ENCODE measurements around the gene FSCN2. TPM values are rescaled to one million over a fixed set of nuclear protein-coding genes. Genes with fewer than 3 reads are reported as not detected.

FSCN2 gene
- total RNA-seq, 1 experiment from 2014 or later: 1.4 TPM

DNA sequence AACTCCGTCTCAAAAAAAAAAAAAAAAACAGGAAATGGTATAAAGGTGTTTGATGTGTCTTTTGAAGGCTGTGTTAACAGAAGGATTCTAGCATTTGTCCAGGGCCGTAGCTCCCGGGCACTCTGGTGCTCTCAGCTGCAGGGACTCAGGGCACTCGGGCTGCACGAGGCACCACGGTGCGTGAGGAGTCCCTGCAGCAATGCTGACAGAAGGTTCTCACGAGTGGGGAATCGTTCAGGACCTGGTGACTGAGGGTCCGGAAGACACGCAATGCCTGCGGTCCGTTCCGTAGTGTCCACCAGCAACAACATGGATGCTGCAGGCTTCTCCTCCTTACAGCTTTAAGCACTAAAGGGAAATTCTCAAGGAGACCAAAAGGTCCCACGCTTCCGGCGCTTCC is 36.6 kb downstream of the FSCN2 start:
- in situ Hi-C loops (cut with HindIII; ENCODE audit: low sequenced_read_pairs): no loop called here
- no peak for DNase-seq (ENCODE audit: low spot score)

DNA sequence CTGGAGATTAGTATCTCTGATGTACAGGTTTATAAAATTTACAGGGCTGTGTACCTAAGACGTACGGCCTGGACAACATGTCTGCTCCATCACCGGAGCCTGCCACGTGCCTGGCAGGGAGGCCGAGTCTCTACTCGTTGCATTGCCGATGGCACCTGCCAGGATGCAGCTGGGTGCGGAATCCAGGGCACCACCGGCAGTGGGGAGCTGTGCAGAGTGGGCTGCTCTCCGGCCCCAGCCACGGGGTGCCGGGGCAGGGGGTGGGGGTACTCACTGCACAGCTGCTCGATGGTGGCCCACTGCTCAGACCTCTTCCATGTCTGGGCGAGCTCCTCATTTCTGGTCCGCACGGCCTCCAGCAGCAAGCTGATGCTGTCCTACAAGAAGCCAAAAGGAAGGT is 37.1 kb downstream of the FSCN2 start:
- in situ Hi-C loops (cut with HindIII; ENCODE audit: low sequenced_read_pairs): no loop called here
- no peak for DNase-seq (ENCODE audit: low spot score)

DNA sequence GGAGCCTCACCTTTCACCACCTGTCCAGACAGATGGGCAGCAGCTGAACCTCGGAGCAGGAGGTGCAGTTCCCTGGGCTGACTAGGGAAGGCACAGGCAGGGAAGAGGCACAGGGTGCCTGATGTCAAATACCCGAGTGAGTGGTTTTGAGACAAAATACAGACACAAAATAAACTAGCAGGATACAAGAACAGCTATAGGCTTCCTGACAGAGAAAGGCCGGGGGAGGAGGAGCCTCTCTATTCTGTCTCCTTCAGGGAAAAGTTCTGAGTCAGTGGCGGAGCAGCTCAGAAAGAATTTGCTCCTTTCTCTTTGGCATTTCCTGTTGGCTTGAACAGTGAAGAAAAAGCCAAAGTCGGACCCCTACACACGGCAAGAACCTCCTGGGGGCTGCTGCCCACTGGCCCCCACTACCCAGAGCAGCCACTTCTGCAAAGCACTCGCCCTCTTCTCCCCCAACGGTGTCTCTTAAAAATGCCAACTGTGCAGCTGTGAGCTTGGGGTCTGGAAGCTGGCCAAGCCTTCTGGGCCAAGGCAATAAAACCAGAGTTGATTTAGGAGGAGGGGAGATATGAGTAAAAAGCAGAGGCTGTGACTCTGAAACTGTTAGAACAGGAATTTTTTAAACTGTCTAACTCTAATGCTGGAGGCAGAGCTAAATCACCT is 38.4 kb downstream of the FSCN2 start:
- in situ Hi-C loops (cut with HindIII; ENCODE audit: low sequenced_read_pairs): no loop called here
- peak; percentile 84 for DNase-seq (ENCODE audit: low spot score)

DNA sequence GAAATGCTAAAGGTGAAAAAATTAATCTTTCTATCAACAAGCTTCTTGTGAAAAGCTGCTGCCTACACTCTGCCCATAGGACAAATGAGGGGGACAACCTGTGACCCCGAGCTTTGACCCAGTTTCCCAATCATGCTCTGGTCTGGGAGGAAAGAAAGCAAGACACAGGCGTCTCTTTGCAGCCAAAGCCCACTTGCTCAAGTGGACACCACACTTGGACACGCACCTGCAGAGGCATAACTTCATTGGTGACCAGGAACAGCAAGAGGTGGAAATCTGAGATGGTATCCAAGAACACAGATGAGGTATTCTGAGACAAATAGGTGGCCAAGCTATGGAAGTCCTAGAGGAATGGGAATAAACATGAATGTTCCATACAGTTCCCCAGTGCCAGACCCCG is 39.0 kb downstream of the FSCN2 start:
- DNase-seq (ENCODE audit: low spot score): no peak
- in situ Hi-C loops (cut with HindIII; ENCODE audit: low sequenced_read_pairs): no loop called here

DNA sequence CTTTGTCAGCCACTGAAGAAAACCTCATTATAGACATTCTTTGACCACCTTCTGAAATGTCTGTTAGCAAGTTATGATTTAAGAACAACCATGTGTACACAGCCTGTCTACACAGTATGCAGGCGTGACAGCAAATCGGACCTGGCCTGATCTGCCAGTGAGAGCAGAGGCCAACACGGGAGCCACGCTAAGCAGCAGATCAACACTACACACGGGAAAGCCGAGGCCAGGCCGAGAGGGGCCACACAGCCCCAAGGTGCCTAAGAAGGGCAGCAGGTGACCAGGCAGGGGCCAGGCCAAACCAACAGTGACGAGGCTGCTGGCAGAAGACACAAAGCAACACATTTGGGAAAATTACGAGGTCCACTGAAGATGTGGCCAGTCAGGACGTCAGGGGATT is 40.2 kb downstream of the FSCN2 start:
- DNase-seq (ENCODE audit: low spot score): no peak
- in situ Hi-C loops (cut with HindIII; ENCODE audit: low sequenced_read_pairs): no loop called here

DNA sequence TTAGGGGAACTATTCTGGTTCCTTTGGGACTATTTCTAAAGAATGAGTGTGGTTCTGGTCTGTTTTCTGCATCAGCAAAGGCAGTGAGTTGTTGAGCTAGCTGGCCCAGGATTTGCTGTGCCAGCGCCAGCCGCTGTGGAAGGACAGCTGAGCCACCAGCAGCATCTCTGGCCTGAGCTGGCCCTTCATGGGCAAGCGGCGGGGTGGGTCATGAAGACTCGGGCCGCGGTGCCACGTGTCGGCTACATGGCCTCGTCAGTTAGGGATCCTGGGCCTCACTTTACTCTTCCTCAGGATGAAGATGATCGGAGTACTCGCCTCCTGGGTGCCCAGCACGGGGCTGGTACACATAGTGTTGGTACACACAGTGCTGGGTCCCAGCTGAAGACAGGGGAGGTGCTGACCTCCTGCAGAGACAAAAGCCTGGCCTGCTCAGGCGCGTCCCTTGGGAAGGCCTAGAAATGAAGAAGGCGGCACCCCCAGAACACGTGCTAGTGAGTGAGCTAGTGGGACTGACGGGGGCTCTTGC is 41.9 kb downstream of the FSCN2 start:
- in situ Hi-C loops (cut with HindIII; ENCODE audit: low sequenced_read_pairs): no loop called here
- no peak for DNase-seq (ENCODE audit: low spot score)

DNA sequence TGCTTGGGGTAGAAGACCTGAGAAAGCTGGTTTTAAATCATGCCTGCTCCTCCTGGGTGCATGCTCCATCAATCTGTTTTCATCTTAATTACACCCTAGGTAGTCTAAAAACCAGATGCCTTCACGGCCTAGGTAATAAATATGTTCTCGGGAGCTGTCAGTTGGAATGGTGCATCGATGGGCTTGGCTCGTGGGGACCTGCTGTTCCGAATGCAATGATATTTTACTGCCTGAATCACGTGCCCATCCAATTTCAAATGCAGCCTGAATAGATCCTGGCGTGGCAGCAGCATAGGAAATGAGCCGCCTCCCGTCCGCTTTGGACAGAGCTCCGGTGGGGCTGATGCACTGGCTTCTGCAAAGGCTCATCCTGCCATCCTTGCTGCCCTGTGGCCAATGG is 42.8 kb downstream of the FSCN2 start:
- in situ Hi-C loops (cut with HindIII; ENCODE audit: low sequenced_read_pairs): no loop called here
- DNase-seq (ENCODE audit: low spot score): no peak

DNA sequence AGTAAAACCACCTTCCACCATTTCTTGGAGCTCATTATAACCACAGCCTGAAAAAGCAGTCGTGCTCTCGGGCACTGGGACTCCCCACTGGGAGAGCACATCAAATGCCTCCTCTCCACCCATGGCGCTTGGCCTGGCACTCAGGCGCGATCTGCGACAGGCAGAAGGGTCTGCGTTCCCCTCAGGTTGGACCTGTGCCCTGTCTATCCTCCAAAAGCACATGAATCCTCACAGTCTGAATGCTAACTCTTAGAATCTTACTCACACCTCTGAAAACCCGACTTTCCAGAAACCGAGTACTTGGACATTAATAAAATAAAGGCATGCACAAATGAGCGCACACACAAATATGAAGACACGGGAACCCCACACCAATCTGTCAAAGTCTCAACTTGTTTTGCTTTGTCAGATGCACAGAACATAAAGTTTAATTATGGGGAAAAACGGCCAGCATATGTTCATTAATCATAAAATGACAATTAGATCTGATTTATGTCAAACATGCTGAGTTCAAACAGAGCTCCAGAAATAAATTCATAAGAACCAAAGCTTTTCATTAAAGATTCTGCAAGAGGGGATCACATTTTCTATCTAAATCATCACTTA is 44.5 kb downstream of the FSCN2 start:
- DNase-seq (ENCODE audit: low spot score): peak; percentile 44
- in situ Hi-C loops (cut with HindIII; ENCODE audit: low sequenced_read_pairs): no loop called here

DNA sequence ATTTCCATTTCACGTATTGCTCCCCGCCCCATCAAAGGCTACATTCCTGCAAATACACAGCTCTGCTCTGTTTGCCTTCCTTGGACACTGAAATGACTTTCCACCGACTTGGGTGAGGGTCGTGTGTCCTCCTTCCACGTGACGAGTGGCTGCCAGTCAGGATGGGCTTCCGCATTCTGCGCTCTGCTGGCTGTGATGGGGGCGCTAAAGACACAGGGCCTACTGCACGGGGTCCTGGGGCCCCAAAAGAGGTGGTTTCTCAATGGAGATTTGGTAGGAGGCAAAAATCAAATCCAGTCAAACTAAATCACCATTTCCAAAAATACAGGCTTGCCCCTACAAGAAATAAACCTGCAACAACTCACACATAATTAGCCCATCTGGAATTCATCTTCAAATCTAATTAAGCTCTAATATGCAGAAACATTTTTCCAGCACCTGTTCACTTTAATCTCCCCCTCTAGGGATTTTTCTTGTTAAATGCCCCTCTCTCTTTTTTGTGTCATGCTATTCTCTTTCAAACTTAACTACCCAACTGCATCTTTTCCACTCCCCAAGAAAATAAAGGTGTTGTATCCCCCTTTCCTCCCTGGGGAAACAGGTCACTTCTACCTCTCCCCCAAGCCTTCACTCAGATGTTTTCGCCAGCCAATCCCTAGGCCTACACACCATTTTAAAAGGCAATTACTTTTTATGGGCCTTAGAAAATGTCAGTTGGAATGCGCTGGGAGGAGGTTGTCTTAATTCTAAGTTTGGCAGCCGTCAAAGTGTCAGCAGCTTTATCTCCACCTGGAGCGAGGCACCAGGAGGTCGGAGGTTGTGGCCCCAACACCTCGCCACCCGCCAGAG is 45.8 kb downstream of the FSCN2 start:
- DNase-seq (ENCODE audit: low spot score): no peak
- in situ Hi-C loops (cut with HindIII; ENCODE audit: low sequenced_read_pairs): no loop called here

DNA sequence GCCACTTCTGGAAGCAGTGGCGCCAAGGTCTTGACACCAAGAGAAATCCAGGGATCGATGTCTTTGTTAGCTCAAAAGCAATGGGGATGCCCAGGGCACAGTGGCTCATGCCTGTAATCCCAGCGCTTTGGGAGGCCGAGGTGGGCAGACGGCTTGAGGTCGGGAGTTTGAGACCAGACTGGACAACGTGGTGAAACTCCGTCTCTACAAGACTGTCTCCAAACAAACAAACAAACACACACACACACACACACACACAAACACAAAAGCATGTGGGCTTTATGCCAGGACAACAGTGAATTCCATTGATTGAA is 46.4 kb downstream of the FSCN2 start:
- in situ Hi-C loops (cut with HindIII; ENCODE audit: low sequenced_read_pairs): no loop called here
- DNase-seq (ENCODE audit: low spot score): no peak

DNA sequence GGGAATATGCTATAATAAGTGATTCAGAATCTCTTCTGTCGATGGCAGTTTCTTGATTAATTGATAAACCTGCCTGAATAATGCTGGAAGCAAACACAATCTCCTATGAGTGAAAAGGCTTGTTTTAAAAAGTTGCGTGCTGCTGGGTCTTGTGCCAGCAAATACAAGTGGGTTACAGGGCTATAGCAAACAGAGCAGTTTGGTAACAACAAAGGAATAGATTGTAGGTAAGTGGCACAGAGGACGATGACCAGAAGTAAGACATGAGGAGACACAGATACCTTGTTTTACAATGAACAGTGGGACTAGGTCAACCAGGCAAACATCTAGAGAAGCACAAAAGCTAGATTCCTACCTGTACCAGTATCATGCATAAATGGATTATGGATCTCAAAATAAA is 47.7 kb downstream of the FSCN2 start:
- in situ Hi-C loops (cut with HindIII; ENCODE audit: low sequenced_read_pairs): no loop called here

DNA sequence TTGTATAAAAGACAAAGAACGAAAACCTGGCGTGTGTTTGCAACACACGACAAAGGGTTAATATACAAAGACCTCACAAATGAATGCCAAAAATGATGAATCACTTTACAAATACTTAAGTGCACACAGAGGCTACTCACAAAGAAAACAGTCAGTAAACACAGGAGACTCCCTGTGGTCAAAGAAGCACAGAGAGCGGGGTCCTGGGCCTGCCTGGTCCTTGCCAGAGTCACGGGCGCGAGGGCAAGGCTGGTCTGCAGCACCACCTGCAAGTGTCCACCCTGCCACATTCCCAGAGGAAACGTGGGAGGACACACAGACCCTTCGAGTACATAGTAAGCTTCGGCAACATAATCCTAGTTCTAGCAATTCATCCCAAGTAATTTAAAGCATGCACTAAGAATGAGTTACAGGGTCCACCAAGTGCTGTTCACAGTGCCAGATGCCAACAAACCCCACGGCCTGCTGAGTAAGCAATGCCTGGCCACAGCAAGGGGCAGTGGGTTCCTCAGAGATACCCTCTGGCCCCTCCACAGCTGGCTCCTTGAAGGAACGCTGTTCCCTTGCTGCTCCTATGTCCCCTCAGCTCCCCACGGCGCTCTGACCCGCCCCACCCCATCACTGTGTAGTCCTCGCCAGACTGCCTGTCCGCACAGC is 48.6 kb downstream of the FSCN2 start:
- in situ Hi-C loops (cut with HindIII; ENCODE audit: low sequenced_read_pairs): no loop called here
- no peak for DNase-seq (ENCODE audit: low spot score)

More for the DNA sequence above, 47.7 kb downstream of the FSCN2 start:
- no peak for DNase-seq (ENCODE audit: low spot score)

DNA sequence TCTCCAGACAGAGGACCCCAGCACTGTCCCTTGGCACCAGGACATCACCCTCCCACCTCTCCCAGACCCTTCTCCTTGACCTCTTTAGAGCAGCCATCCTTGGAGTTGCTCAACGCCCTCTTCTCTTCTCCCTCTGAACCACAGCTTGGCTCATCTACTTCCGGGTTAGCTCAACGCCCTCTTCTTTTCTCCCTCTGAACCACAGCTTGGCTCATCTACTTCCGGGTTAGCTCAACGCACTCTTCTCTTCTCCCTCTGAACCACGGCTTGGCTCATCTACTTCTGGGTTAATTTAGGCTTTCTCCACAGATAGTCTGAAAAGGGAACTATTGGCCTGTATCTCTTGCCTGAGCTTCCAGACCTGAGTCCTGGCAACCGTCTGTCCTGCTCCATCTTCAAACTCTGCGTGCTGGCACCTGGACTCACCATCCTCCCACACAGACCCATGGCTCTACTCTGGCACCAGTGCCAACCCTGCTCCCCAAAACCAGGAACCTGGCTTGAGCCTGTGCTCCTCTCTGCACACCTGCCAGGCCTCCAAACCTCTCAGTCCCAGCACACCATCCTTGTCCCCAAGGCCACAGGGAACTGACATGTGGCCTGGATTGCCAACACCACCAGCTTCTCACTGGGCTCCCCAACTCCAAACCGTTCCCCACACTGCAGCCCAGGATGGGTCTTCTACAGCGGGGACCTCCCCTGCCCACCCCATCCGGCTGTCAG is 49.3 kb downstream of the FSCN2 start:
- in situ Hi-C loops (cut with HindIII; ENCODE audit: low sequenced_read_pairs): no loop called here
- DNase-seq (ENCODE audit: low spot score): no peak

DNA sequence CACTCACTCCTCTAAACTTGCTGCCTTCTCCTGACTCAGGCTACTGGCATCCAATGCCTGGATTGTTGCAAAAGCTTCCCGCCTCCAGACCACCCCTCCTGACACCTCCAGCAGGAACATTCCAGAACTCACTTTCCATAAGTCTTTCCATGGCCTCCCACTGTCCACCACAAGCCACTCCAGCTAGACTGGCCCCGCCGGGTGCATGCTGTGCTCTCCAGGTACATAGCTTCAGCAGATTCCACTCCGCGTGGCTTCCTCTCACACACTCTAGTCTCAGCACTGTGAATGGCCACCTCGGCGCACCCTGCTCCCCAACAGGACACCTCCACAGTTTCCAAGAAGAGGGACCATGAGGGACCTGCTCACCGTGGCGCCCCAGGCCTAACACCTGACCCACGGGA is 49.9 kb downstream of the FSCN2 start:
- in situ Hi-C loops (cut with HindIII; ENCODE audit: low sequenced_read_pairs): no loop called here
- DNase-seq (ENCODE audit: low spot score): no peak

DNA sequence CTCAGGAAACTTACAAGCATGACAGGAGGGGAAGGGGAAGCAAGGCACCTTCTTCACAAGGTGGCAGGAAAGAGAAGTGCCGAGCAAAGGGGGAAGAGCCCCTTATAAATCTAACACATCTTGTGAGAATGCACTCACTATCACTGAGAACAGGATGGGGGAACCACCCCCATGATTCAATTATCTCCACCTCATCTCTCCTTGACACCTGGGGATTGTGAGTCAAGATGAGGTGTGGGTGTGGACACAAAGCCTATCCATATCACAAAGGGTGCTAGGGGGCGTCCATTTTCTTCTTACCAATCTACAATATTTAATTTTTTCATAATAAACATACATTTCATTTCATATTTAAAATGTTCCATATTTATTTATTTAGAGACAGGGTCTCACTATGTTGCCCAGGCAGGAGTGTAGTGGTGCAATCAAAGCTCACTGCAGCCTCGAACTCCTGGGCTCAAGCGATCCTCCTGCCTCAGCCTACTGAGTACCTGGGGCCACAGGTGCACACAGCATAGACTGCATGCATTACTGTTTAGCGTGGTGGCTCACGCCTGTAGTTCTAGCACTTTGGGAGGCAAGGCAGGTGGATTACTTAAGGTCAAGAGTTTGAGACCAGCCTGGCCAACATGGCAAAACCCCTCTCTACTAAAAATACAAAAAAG is 50.5 kb downstream of the FSCN2 start:
- no peak for DNase-seq (ENCODE audit: low spot score)
- in situ Hi-C loops (cut with HindIII; ENCODE audit: low sequenced_read_pairs): no loop called here

DNA sequence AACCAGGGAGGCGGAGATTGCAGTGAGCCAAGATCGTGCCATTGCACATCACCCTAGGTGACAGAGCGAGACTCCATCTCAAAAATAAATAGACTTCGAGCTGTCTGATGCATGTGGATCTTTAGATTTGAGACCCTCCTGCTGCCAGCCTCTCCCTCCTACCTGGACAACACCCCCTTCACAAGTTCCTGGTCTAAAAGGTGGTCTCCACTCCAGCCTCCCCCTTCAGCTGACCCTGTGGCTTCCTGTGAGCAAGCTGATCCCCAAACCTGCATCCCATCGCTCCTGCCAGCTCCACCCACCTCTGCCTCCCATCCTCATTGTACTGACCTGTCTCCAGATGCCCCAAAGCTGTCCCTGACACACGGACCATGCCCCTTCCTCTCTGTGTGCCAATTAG is 51.1 kb downstream of the FSCN2 start:
- DNase-seq (ENCODE audit: low spot score): no peak
- in situ Hi-C loops (cut with HindIII; ENCODE audit: low sequenced_read_pairs): no loop called here

DNA sequence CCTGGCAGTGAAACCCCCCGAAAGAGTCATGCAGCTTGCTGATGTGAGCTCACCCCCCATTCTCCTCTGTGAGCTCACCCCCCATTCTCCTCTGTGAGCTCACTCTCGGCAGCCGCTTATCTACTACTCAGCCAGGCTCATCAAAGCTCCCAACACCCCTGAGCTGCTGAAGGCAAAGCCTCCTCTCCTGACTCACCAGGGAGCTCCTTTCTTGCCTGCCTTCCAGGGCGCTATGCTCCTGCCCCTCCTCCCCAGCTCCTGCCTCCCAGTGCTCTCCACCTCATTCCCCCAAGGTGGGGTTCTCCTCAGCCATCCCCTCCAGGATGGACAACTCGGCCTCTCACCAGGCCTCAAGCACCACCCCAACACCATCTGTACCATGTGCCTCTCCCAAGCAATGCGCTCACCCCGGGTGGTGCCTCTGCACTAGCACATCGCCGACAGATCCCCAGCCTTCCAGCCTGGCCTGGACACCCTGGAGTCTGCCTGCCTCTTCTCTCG is 51.7 kb downstream of the FSCN2 start:
- no peak for DNase-seq (ENCODE audit: low spot score)
- in situ Hi-C loops (cut with HindIII; ENCODE audit: low sequenced_read_pairs): no loop called here

DNA sequence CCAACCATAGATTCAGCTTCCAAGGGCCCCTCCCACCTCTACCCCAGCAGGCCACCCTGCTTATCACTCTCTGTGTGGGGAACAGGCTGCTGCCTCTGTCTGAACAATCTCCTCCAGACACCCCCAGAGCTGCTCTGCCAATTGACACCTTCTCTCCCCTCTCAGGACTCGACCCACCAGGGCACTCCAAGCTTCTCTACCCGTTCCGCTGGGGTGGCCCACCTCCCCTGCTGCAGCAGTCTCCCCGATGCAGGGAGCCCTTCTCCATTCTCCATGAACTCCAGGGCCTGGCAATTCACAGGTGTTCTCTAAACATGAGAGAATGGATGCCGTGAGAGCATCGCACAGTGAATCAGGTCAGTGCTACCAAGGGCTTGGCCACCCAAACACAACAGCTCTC is 52.3 kb downstream of the FSCN2 start:
- in situ Hi-C loops (cut with HindIII; ENCODE audit: low sequenced_read_pairs): no loop called here

DNA sequence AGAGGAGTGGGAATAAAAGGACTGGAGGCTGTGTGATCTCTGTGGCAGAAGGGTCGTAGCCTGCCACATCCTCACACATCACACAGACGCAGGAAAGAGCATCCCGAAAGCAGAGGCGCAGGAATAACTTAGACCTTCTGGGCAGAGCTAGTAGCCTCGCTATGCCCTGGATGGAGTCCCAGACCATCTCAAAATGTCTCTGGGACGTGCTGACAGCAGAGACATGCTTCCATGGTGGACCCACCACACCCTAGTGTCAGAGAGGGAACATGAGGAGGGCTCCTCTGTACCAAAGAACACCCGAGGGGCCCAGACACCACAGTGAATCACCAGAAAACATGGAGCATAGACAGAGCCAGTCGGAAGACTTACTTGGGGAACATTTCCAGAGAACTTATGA is 53.6 kb downstream of the FSCN2 start:
- no peak for DNase-seq (ENCODE audit: low spot score)
- in situ Hi-C loops (cut with HindIII; ENCODE audit: low sequenced_read_pairs): no loop called here

More for the DNA sequence above, 52.3 kb downstream of the FSCN2 start:
- no peak for DNase-seq (ENCODE audit: low spot score)

Data from G401 (cell line).